Choroid plexus epithelial cell (primary cell): Measurements from ENCODE around the gene DNAH9.

Experiments
- DNase-seq: peaks from one replicate; pipeline ENCODE4 v3.0.0-alpha.2; 2010; ENCODE audit warnings: low read depth
- H3K4me3 ChIP-seq: 2 replicates; pipeline ENCODE4 v1.5.1; 2011; ENCODE audit warnings: low read depth, mild to moderate bottlenecking, control low read depth, low read length, moderate library complexity
- TF ChIP-seq, protein P1 (sequence below): conservative IDR thresholded peaks from 2 replicates; pipeline ENCODE4 v1.5.1; 2011; ENCODE audit warnings: low read depth, mild to moderate bottlenecking, control low read depth, inconsistent platforms, low read length, moderate library complexity

DNAH9 gene

DNA sequence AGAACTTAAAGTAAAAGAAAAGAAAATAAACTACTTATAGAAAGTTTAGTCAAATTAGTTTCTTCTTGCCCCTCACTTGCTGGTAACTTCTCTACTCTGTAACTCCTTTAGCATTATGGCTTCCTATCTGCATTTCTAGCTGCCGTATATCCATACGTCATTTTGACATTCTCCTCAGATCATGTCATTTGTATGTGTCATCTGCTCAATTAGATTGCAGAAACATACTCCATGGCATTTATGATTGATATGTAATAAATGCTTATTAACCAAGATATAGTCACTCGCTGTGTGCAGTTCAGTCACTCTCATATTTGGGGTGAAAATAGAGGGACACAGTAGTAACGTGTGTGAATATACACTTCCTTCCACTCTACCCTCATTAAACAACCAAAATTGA lies 295.6 kb downstream of the DNAH9 start:
- H3K4me3 ChIP-seq: no peak overlapping the region
- no peak for DNase-seq
- TF ChIP-seq, protein P1, sequence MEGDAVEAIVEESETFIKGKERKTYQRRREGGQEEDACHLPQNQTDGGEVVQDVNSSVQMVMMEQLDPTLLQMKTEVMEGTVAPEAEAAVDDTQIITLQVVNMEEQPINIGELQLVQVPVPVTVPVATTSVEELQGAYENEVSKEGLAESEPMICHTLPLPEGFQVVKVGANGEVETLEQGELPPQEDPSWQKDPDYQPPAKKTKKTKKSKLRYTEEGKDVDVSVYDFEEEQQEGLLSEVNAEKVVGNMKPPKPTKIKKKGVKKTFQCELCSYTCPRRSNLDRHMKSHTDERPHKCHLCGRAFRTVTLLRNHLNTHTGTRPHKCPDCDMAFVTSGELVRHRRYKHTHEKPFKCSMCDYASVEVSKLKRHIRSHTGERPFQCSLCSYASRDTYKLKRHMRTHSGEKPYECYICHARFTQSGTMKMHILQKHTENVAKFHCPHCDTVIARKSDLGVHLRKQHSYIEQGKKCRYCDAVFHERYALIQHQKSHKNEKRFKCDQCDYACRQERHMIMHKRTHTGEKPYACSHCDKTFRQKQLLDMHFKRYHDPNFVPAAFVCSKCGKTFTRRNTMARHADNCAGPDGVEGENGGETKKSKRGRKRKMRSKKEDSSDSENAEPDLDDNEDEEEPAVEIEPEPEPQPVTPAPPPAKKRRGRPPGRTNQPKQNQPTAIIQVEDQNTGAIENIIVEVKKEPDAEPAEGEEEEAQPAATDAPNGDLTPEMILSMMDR: no peak

DNA sequence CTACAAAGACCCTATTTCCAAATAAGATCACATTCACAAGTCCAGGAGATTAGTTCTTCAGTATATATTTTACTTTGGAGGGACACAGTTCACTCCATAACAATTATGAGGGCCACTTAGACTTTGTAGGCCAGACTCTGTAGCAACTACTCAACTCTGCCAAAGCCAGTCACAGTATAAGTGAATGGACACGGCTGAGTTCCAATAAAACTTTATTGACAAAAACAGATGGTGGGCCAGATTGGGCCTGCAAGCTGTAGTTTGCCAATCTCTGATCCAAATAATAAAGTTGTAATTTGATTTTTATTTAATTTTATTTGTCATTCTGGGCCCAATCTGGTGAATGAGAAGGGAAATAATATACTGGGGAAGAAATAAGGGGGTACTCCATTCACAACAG lies 297.9 kb downstream of the DNAH9 start:
- TF ChIP-seq, protein P1: no peak
- no peak for DNase-seq
- no peak overlapping the region for H3K4me3 ChIP-seq

DNA sequence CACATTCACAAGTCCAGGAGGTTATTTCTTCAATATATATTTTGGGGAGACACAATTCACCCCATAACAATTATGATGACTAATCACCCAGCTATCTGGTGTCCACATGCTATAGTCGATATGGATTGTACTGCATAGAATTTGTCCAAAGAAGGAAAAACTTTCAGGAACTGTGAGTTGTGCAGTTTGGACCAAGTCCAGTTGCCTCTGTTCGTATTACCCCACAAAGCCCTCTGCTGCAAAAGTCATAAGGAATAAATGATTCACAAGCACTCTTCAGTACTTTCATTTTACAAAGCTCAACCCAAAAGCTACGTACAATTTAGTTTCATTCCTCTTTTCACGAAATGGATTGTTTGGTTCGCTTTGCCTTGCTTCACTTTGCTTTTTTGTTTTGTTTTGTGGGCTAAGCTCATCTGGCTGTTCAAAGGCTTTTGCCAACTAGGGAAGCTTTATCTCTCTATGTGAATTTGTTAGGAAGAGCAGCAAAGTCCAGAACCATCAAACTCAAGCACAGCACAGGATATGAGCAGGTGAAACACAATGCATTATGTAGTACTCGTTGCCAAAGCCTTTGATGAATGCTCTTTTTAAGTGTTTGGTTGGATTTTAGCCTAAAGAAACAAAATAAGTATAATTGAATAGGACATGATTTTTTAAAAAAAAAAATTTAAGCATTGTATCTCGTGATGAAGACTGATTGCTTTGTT lies 300.4 kb downstream of the DNAH9 start:
- H3K4me3 ChIP-seq: no peak overlapping the region
- TF ChIP-seq, protein P1: no peak
- DNase-seq: no peak

DNA sequence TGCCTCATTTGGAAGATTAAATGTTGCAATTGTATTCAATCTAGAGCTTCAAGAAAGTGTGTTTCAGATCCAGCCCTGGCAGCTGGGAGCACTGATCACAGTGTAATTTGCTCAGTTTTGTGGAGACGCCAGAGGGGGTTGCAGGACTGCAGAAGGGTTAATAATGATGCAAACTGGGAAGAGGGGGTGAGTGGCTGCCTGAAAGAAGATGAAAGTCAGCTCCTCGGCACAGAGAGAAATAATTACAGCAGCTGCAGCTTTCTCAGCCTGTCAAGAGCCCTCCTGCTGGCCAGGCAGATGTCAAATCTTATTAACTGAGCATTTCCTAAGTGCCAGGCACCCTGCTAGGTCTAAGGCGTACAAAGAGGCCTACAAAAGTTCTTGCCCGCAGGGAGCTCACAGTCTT lies 301.3 kb downstream of the DNAH9 start:
- TF ChIP-seq, protein P1: no peak
- no peak overlapping the region for H3K4me3 ChIP-seq
- DNase-seq: no peak

DNA sequence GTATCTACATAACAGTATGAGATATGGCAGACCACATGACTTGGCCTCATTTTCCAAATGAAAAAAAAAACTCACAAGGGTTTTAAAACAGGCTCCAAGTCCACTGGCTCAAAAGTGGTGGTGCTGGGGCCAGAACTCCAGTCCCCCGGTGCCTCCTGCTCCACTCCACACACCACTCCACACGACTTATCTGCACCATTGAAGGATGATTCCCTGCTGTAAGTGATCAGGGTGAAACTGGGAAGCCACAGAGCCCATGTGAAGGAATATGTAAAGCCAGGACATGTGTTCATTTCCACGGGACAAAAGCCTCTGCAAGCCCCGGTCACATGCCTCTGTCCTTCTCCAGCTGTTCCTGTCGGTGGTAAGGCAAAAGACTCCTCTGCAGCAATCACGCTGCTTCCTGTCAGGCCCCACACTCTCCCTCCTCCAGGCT lies 301.8 kb downstream of the DNAH9 start:
- H3K4me3 ChIP-seq: no peak overlapping the region
- TF ChIP-seq, protein P1: no peak
- DNase-seq: no peak

DNA sequence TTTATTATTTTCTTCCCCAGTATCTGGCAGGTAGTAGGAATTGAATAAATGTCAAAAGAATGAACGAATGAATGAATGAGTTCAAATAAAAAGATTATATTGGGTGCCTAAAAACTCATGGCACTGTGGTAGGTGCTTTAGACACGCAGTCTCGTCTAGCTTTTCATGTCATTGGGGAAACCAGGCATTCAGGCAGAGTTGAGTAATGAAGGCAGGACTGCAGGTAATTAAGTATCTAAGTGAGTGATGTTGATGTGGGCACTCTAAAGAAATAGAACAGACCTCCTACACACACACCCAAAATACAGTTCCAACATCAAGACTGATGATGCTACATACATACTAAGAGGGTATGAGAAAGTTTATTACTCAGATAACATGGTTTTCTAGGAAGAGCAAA lies 302.4 kb downstream of the DNAH9 start:
- TF ChIP-seq, protein P1: no peak
- H3K4me3 ChIP-seq: no peak overlapping the region
- DNase-seq: no peak

DNA sequence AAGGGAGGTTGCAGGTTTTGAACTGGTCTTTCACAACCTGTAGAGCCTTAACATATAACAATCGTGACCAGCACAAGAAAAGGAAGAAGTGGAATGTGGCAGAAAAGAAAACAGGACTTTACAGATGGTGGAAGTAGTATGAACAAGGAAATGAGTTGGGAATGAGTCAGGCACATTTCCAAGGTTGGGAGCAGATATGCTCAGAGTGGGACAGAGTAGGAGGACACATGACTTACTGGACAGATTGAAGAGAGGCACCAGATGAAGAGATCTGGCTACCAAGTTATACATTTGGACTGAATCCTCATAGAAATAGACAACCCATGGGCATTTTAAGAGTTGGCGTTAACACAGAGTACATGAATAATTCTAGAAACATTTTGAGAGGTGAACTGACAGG lies 303.7 kb downstream of the DNAH9 start:
- TF ChIP-seq, protein P1: no peak
- H3K4me3 ChIP-seq: no peak overlapping the region
- no peak for DNase-seq
